Breast epithelium (tissue), 3 donors: Measurements from ENCODE around the gene AKR7A2.

Experiments used
- CTCF ChIP-seq, 3 donors: fragments of 450-650 bp; IDR thresholded peaks; one replicate each; pipeline ENCODE4 v1.5.1; 2016 to 2017; ENCODE audit warnings: antibody characterized with exemption in 3 of 3, mild to moderate bottlenecking in 3 of 3, moderate library complexity in 3 of 3
- POLR2AphosphoS5 ChIP-seq, 3 donors: sonication (generic); formaldehyde crosslinking; IDR thresholded peaks; one replicate each; pipeline ENCODE4 v1.6.1; 2017; ENCODE audit warnings: antibody characterized with exemption in 3 of 3

- TF ChIP-seq CTCF (IDR thresholded peaks at IDR 0.05): no peak
- no peak for TF ChIP-seq POLR2AphosphoS5 (IDR thresholded peaks at IDR 0.05)
These were observed 1.9 kb downstream of the AKR7A2 start for GRCh38 chr1:19310061-19310460.
